SU-DHL-6 (cell line): ENCODE measurements around the gene SFTA2.
A peak's percentile ranks its signal among the peaks of the same experiment; 100 is the strongest.
"Not testable (repeated sequence)": the region's sequence is repeated elsewhere in the genome, so short reads cannot be mapped to it uniquely, and the experiment has no call there.

Source experiments
- H2AFZ ChIP-seq: fragments of 200-600 bp; sonication (generic); 2 replicates; pipeline ENCODE4 v1.6.1; 2014; ENCODE audit warnings: low read depth, mild to moderate bottlenecking, moderate library complexity, mixed read lengths, antibody characterized with exemption, low read length; ENCODE audit not compliant: severe bottlenecking
- H3F3A ChIP-seq: fragments of 200-600 bp; shearing (Covaris generic); 2 replicates; pipeline ENCODE4 v1.6.0; 2016; ENCODE audit warnings: antibody characterized with exemption, mild to moderate bottlenecking; ENCODE audit not compliant: insufficient read depth
- H3K27ac ChIP-seq: fragments of 200-600 bp; sonication (generic); 2 replicates; pipeline ENCODE4 v1.5.1; 2016; ENCODE audit warnings: low read depth, mild to moderate bottlenecking, low read length, moderate library complexity, mixed read lengths
- H3K27me3 ChIP-seq: fragments of 200-600 bp; sonication (generic), shearing (Covaris generic); 2 replicates; pipeline ENCODE4 v1.6.0; 2014; ENCODE audit warnings: mild to moderate bottlenecking, low read length
- H3K36me3 ChIP-seq: fragments of 200-600 bp; sonication (generic); 2 replicates; pipeline ENCODE4 v1.6.1; 2014; ENCODE audit warnings: mild to moderate bottlenecking, low read length, mixed read lengths
- H3K4me2 ChIP-seq: fragments of 300-600, 200-600 bp; shearing (Covaris generic), sonication (generic); 2 replicates; pipeline ENCODE4 v1.6.0; 2014; ENCODE audit warnings: low read length, low read depth, mild to moderate bottlenecking; ENCODE audit not compliant: poor library complexity, severe bottlenecking
- H3K4me3 ChIP-seq: fragments of 200-600 bp; sonication (generic); 2 replicates; pipeline ENCODE4 v1.5.1; 2014; ENCODE audit warnings: antibody characterized with exemption, low read length, mild to moderate bottlenecking, mixed read lengths; ENCODE audit not compliant: insufficient read depth, poor library complexity, severe bottlenecking
- H3K79me2 ChIP-seq: fragments of 200-600 bp; sonication (generic); 2 replicates; pipeline ENCODE4 v1.6.1; 2014; ENCODE audit warnings: mild to moderate bottlenecking, low read length, moderate library complexity; ENCODE audit not compliant: insufficient read depth
- H3K9ac ChIP-seq: fragments of 200-600 bp; sonication (generic); 2 replicates; pipeline ENCODE4 v1.7.0; 2014; ENCODE audit warnings: mild to moderate bottlenecking, low read length
- H3K9me2 ChIP-seq: fragments of 200-600 bp; sonication (generic); replicated peaks from 2 replicates; pipeline ENCODE4 v1.6.1; 2014; ENCODE audit warnings: low read length; ENCODE audit not compliant: insufficient read depth
- H3K9me3 ChIP-seq: fragments of 200-600 bp; sonication (generic); 2 replicates; pipeline ENCODE4 v1.6.1; 2014; ENCODE audit warnings: low read length, mixed read lengths; ENCODE audit not compliant: insufficient read depth
- H4K20me1 ChIP-seq: fragments of 200-600 bp; sonication (generic); 2 replicates; pipeline ENCODE4 v1.6.1; 2014; ENCODE audit warnings: low read depth, mild to moderate bottlenecking, antibody characterized with exemption, low read length, moderate library complexity, mixed read lengths
- EZH2phosphoT487 ChIP-seq: fragments of 200-600 bp; sonication (generic), shearing (Covaris generic); conservative IDR thresholded peaks from 2 replicates; pipeline ENCODE4 v1.6.1; 2018; ENCODE audit warnings: mild to moderate bottlenecking, antibody characterized with exemption, low read length, moderate library complexity, mixed read lengths
- TF ChIP-seq, protein P1 (sequence below): fragments of 200-600 bp; sonication (generic); IDR thresholded peaks from one replicate; pipeline ENCODE4 v1.5.1; 2017; ENCODE audit warnings: antibody characterized with exemption, mild to moderate bottlenecking, low read length, moderate library complexity; ENCODE audit not compliant: insufficient read depth, poor library complexity, severe bottlenecking

SFTA2 gene

DNA sequence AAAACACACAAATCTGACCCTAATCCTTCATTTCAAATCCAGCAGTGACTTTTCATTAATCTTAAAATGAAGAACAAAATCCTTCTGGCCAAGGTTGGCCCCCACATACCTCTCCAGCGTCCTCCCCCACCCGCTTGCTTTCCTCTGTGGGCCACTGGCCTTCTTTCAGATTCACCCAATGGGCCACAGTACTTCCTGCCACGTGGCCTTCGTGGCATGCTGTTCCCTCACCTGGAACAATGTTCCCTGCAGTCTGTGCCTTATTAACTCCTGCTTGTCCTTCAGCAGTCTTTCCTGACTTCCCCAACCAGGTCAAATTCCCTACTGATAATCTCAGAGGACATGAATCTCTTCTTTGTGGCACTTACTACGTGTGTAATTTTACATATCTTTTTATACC lies 29.3 kb downstream of the SFTA2 start:
- no peaks in the 10 kb centered on the region for H3K27me3 ChIP-seq
- peak overlapping the region; percentile 4 for H2AFZ ChIP-seq
- no peaks in the 10 kb centered on the region for H3K9me2 ChIP-seq
- no peaks in the 10 kb centered on the region for H3K79me2 ChIP-seq
- no peak overlapping the region for H3K4me3 ChIP-seq
- no peaks in the 10 kb centered on the region for H3K36me3 ChIP-seq
- peaks cover 9% of the 10 kb centered on the region; the same call in 1 of the 2 replicates for H3F3A ChIP-seq
- no peaks in the 10 kb centered on the region for H4K20me1 ChIP-seq
- no peak overlapping the region for H3K9ac ChIP-seq
- H3K27ac ChIP-seq = no peak overlapping the region
- no peak for TF ChIP-seq EZH2phosphoT487
- TF ChIP-seq, protein P1, sequence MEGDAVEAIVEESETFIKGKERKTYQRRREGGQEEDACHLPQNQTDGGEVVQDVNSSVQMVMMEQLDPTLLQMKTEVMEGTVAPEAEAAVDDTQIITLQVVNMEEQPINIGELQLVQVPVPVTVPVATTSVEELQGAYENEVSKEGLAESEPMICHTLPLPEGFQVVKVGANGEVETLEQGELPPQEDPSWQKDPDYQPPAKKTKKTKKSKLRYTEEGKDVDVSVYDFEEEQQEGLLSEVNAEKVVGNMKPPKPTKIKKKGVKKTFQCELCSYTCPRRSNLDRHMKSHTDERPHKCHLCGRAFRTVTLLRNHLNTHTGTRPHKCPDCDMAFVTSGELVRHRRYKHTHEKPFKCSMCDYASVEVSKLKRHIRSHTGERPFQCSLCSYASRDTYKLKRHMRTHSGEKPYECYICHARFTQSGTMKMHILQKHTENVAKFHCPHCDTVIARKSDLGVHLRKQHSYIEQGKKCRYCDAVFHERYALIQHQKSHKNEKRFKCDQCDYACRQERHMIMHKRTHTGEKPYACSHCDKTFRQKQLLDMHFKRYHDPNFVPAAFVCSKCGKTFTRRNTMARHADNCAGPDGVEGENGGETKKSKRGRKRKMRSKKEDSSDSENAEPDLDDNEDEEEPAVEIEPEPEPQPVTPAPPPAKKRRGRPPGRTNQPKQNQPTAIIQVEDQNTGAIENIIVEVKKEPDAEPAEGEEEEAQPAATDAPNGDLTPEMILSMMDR = no peak
- no peak overlapping the region for H3K4me2 ChIP-seq
- H3K9me3 ChIP-seq = no peaks in the 10 kb centered on the region

DNA sequence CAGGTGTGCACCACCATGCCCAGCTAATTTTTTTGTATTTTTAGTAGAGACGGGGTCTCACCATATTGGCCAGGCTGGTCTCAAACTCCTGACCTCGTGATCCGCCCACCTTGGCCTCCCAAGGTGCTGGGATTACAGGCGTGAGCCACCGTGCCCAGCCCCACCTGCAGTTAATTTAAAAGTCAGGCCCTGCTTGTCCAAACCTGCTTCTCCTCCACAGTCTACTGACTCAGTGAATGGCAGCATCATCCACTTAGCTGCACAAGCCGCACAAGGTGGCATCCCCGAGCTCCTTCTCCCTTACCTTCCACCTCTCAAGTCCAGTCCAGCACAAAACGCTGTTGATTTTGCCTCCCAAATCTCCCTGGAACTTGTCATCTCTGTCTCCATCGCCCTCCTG lies 29.8 kb downstream of the SFTA2 start:
- not testable (repeated sequence) for H3K79me2 ChIP-seq

DNA sequence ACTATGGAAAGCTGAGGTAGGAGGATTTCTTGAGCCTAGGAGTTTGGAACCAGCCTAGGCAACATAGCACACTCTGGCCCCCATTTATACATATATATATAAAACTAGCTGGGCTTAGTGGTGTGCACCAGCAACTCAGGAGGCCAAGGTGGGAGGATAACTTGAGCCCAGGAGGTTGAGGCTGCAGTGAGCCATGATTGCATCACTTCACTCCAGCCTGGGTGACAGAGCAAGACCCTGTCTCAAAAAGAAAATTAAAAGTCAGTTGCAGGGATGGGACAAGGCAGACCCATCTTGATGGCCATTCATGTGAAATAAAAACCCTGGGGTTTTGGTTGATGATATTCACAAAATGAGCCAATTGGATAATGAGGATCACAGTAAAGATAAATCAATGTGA lies 30.5 kb downstream of the SFTA2 start:
- Histone ChIP-seq H3K4me3 (no peak overlapping the region), H3K9me2 (no peaks in the 10 kb centered on the region), H3K9ac (no peak overlapping the region), H4K20me1 (no peaks in the 10 kb centered on the region), H3K79me2 (no peaks in the 10 kb centered on the region), H3K27ac (no peak overlapping the region), H3F3A (peaks cover 6% of the 10 kb centered on the region; the same call in 1 of the 2 replicates), H3K36me3 (no peaks in the 10 kb centered on the region), H3K9me3 (no peaks in the 10 kb centered on the region), H3K27me3 (no peaks in the 10 kb centered on the region), H3K4me2 (no peak overlapping the region), H2AFZ (no peak overlapping the region)
- TF ChIP-seq, protein P1 = no peak
- no peak for TF ChIP-seq EZH2phosphoT487

More for the DNA sequence above, 29.8 kb downstream of the SFTA2 start:
- H3K27me3 ChIP-seq, H3K36me3 ChIP-seq, H3K9me3 ChIP-seq, H3K9me2 ChIP-seq, H3K4me2 ChIP-seq, H2AFZ ChIP-seq, H4K20me1 ChIP-seq, H3K9ac ChIP-seq, H3K27ac ChIP-seq, H3F3A ChIP-seq, H3K4me3 ChIP-seq: not testable (repeated sequence)

DNA sequence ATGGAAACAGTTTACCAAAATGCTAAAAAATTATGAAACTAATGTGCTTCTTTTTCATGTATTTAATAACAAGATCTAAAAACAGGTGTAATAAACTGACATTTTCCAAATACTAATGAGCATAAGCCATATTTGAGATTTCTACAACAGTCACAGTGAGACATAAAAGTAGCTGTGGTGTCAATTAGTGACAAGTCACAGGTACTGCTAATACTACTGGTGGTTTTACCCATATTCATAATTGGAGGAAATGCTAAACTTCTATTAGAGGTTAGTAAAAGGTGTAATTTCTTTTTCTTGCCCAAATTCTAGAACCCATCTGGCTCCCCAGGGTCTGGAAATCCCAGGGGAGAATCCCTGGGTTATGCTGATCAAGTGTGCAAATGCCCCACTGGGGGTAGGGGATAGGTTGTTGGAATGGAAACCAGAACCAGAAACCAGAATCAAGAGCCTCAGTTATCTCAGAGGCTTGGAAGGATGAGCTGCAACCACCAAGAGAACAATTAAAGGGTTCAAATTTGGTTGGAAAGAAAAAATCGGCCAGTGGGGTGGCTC lies 31.0 kb downstream of the SFTA2 start:
- Histone ChIP-seq H3K9ac (no peak overlapping the region), H3K79me2 (no peaks in the 10 kb centered on the region), H3K36me3 (no peaks in the 10 kb centered on the region), H3K9me3 (no peaks in the 10 kb centered on the region), H2AFZ (no peak overlapping the region), H3K4me2 (no peak overlapping the region), H3K9me2 (no peaks in the 10 kb centered on the region), H3F3A (peaks cover 1% of the 10 kb centered on the region; the same call in 1 of the 2 replicates), H3K27me3 (no peaks in the 10 kb centered on the region), H3K27ac (no peak overlapping the region), H4K20me1 (no peaks in the 10 kb centered on the region), H3K4me3 (no peak overlapping the region)
- no peak for TF ChIP-seq EZH2phosphoT487
- TF ChIP-seq, protein P1 = no peak
